MCF 10A (cell line): ENCODE results near the gene CSTF2T. TPM values are rescaled to one million over a fixed set of nuclear protein-coding genes. Genes with fewer than 3 reads are reported as not detected.
"Not testable (repeated sequence)": the region's sequence is repeated elsewhere in the genome, so short reads cannot be mapped to it uniquely, and the experiment has no call there.

Source experiments
- BruUV-seq: library from RNA; stranded (reverse); fragments of 400-500 nt; replicated peaks from 2 replicates; lab custom pipeline; 2021; lab: Mats Ljungman, UMichigan
- CTCF ChIA-PET: fragments of 300-600 bp; sonication (Branson Sonifier 250); formaldehyde crosslinking; extraction: SDS; loops from one replicate; lab custom pipeline; 2021; ENCODE audit warnings: antibody characterized with exemption, inconsistent platforms; lab: Yijun Ruan, JAX
- POLR2A ChIA-PET: fragments of 300-600, 350-650 bp; sonication (Branson Sonifier 250); formaldehyde crosslinking; extraction: SDS; loops from one replicate; lab custom pipeline; 2020; ENCODE audit warnings: antibody characterized with exemption, inconsistent platforms; lab: Yijun Ruan, JAX
- DNase-seq: peaks from one replicate; pipeline ENCODE4 v3.0.0-alpha.2; 2018; ENCODE audit not compliant: unreplicated experiment
- H3K27ac Mint-ChIP-seq: one replicate; pipeline ENCODE4 v1.8.0; 2022; ENCODE audit warnings: mild to moderate bottlenecking, low read depth, mixed read lengths; ENCODE audit not compliant: unreplicated experiment
- H3K27me3 Mint-ChIP-seq: one replicate; pipeline ENCODE4 v1.8.0; 2022; ENCODE audit warnings: mixed read lengths; ENCODE audit not compliant: insufficient read depth, unreplicated experiment
- H3K36me3 Mint-ChIP-seq: one replicate; pipeline ENCODE4 v1.8.0; 2022; ENCODE audit warnings: mild to moderate bottlenecking, moderate library complexity, mixed read lengths; ENCODE audit not compliant: insufficient read depth, unreplicated experiment
- H3K4me1 Mint-ChIP-seq: one replicate; pipeline ENCODE4 v1.8.0; 2022; ENCODE audit warnings: mixed read lengths; ENCODE audit not compliant: insufficient read depth, unreplicated experiment
- H3K4me3 Mint-ChIP-seq: one replicate; pipeline ENCODE4 v1.8.0; 2022; ENCODE audit warnings: mild to moderate bottlenecking, moderate library complexity, mixed read lengths; ENCODE audit not compliant: unreplicated experiment
- H3K9me3 Mint-ChIP-seq: one replicate; pipeline ENCODE4 v1.8.0; 2022; ENCODE audit warnings: mixed read lengths; ENCODE audit not compliant: unreplicated experiment
- intact Hi-C: fragments of 100-400 bp; cut with micrococcal nuclease; formaldehyde crosslinking; loops from 2 replicates; pipeline ENCODE4 v1.14.1; 2022
- total RNA-seq: library from RNA; stranded (reverse); gene quantifications from 2 replicates; pipeline ENCODE4 v1.2.3, GENCODE V29; 2022
- TF ChIP-seq, protein P1 (sequence below): fragments of 200-600 bp; IDR thresholded peaks from one replicate; pipeline ENCODE4 v1.8.0; 2022; ENCODE audit warnings: antibody characterized with exemption, mild to moderate bottlenecking; ENCODE audit not compliant: unreplicated experiment

Gene CSTF2T
- total RNA-seq, 1 experiment from 2014 or later = 15.7 TPM

DNA sequence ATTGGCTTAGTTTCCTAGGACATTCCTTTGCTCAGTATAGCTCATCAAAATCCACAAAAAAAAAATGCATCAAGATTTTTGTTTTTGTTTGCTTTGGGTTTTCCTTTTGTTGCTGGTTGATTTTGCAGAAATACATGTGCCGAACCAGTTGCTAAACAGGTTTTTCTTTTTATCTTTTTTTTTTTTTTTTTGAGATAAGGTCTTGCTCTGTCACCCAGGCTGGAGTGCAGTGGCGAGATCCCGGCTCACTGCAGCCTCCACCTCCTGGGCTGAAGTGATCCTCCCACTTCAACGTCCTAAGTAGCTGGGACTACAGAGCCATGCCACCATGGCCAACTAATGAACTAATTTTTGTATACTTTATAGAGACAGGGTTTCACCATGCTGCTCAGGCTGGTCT lies 8.3 kb downstream of the CSTF2T start:
- CTCF ChIA-PET = interaction anchor here (0.5 kb wide), 1 partner anchor 1823 kb away, joined by 3 read pairs; no protein-coding TSS in a partner anchor
- Mint-ChIP-seq H3K4me1 (peaks cover 5% of the 10 kb centered on the region), H3K9me3 (no peaks in the 10 kb centered on the region), H3K36me3 (peaks cover 14% of the 10 kb centered on the region), H3K4me3 (no peak overlapping the region), H3K27ac (no peak overlapping the region), H3K27me3 (no peaks in the 10 kb centered on the region)
- TF ChIP-seq, protein P1, sequence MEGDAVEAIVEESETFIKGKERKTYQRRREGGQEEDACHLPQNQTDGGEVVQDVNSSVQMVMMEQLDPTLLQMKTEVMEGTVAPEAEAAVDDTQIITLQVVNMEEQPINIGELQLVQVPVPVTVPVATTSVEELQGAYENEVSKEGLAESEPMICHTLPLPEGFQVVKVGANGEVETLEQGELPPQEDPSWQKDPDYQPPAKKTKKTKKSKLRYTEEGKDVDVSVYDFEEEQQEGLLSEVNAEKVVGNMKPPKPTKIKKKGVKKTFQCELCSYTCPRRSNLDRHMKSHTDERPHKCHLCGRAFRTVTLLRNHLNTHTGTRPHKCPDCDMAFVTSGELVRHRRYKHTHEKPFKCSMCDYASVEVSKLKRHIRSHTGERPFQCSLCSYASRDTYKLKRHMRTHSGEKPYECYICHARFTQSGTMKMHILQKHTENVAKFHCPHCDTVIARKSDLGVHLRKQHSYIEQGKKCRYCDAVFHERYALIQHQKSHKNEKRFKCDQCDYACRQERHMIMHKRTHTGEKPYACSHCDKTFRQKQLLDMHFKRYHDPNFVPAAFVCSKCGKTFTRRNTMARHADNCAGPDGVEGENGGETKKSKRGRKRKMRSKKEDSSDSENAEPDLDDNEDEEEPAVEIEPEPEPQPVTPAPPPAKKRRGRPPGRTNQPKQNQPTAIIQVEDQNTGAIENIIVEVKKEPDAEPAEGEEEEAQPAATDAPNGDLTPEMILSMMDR = no peak
- POLR2A ChIA-PET = interaction anchor here (0.6 to 1.1 kb wide), 2 partner anchors 9 to 609 kb away, joined by 3 read pairs; no protein-coding TSS in a partner anchor
- no TSS peak for BruUV-seq
- intact Hi-C loops = no loop called here
- no peak for DNase-seq

DNA sequence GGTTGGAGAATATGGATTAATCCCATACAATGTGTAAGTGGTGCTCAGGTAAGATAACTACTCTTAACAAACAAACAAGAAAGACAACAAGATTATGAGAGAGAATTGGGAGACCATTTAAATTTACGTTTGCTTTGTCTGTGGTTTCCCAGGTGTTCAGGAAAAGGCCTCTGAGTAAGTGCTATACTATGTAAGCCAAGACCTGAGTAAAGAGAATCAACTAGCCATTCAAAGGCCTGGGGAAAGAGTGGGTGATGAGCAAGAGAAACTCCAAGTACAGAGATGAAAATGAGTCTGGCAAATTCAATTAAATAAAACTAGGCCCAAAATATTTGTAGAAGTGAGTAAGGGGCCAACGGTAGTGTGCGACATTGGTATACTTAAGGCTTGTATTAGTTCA lies 9.9 kb downstream of the CSTF2T start:
- BruUV-seq = no TSS peak
- Mint-ChIP-seq H3K27ac (no peak overlapping the region), H3K4me3 (no peak overlapping the region), H3K36me3 (no peaks in the 10 kb centered on the region), H3K27me3 (no peaks in the 10 kb centered on the region), H3K9me3 (no peaks in the 10 kb centered on the region), H3K4me1 (peaks cover 7% of the 10 kb centered on the region)
- intact Hi-C loops = no loop called here
- DNase-seq = no peak
- TF ChIP-seq, protein P1 = no peak
- POLR2A ChIA-PET = no interaction called here
- CTCF ChIA-PET = no interaction called here

DNA sequence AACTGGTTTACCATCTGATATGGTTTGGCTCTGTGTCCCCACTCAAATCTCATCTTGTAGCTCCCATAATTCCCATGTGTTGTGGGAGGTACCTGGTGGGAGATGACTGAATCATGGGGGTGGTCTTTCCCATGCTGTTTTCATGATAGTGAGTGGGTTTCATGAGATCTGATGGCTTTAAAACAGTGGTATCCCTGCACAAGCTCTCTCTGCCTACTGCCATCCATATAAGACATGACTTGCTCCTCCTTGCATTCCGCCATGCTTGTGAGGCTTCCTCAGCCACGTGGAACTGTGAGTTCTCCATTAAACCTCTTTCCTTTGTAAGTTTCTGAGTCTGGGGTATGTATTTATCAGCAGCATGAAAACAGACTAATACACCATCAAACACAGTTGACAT lies 10.6 kb downstream of the CSTF2T start:
- H3K4me1 Mint-ChIP-seq, POLR2A ChIA-PET, H3K36me3 Mint-ChIP-seq, H3K9me3 Mint-ChIP-seq, H3K27me3 Mint-ChIP-seq, CTCF ChIA-PET, H3K4me3 Mint-ChIP-seq, BruUV-seq, intact Hi-C loops, H3K27ac Mint-ChIP-seq, DNase-seq: not testable (repeated sequence)

DNA sequence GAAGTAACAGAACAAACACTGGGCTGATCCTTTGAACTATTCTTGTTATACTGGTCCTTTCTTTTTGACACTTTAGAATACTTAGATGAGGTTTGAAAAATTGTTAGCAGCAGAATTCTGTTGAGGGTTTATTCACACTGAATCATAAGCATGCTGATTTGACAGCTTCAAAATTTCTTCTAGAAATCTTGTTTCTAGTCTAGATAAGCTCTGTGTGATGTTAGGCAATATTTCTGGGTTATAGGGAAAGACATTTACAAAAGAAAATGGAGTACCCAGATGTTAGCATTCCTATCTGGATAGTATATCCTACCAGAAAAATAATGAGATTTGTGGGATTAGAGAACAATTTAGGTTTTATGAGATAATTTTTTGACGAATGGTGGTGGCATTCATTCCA lies 12.1 kb downstream of the CSTF2T start:
- TF ChIP-seq, protein P1 = no peak
- Mint-ChIP-seq H3K4me3 (no peak overlapping the region), H3K27me3 (no peaks in the 10 kb centered on the region), H3K27ac (no peak overlapping the region), H3K4me1 (peaks cover 7% of the 10 kb centered on the region), H3K36me3 (no peaks in the 10 kb centered on the region), H3K9me3 (no peaks in the 10 kb centered on the region)
- BruUV-seq = no TSS peak
- ChIA-PET POLR2A (no interaction called here), CTCF (no interaction called here)
- no peak for DNase-seq
- intact Hi-C loops = no loop called here

DNA sequence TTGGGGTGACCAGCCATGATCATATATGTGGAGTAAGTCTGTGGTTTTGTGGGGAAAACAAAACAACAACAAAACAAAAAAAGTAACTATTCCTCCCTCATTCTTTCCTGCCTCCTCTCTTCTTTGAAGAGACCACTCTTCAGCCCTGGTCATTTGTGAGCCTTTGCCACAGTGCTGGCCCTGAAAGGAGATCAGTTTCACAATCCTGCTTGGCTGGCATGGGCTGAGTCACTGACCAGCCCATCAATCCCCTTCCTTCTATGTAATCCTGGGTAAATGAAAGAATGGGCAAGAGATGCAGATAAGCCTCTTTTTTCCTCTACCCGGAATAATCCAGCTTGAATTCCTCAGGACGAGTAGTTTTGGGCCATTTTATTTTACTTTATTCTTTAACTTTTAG lies 13.6 kb downstream of the CSTF2T start:
- intact Hi-C loops = no loop called here
- Mint-ChIP-seq H3K4me1 (peaks cover 7% of the 10 kb centered on the region), H3K27me3 (peaks cover 2% of the 10 kb centered on the region), H3K4me3 (no peak overlapping the region), H3K27ac (no peak overlapping the region), H3K36me3 (no peaks in the 10 kb centered on the region), H3K9me3 (no peaks in the 10 kb centered on the region)
- ChIA-PET POLR2A (no interaction called here), CTCF (interaction anchor here (0.6 to 0.9 kb wide), 3 partner anchors 18 to 177 kb away, joined by 3 to 4 read pairs (median 4); no protein-coding TSS in a partner anchor)
- TF ChIP-seq, protein P1 = no peak
- no TSS peak for BruUV-seq
- peak; percentile 39 for DNase-seq
